CD4-positive, alpha-beta T cell (primary cell): ENCODE data around the gene CNPY2. TPM values are rescaled to one million over a fixed set of nuclear protein-coding genes. Genes with fewer than 3 reads are reported as not detected.

Experiments used
- ATAC-seq: fragments of 200-7000 bp; cut with Tn5 transposase; one replicate; pipeline ENCODE4 v1.10.0; 2022; ENCODE audit warnings: mild to moderate bottlenecking; ENCODE audit not compliant: poor library complexity
- CTCF ChIA-PET: fragments of 350-600 bp; sonication (Branson Sonifier 250); formaldehyde crosslinking; loops from one replicate; lab custom pipeline; 2021; ENCODE audit warnings: antibody characterized with exemption, inconsistent platforms; lab: Charles Lee
- POLR2A ChIA-PET: fragments of 350-600 bp; sonication (Branson Sonifier 250); formaldehyde crosslinking; loops from one replicate; lab custom pipeline; 2021; ENCODE audit warnings: antibody characterized with exemption, inconsistent platforms; lab: Charles Lee
- DNase-seq, 14 experiments: peaks; one replicate each; pipeline ENCODE4 v3.0.0-alpha.2; 2013 to 2020; ENCODE audit warnings: mixed read lengths in 2 of 14
- H3K27ac ChIP-seq, 2 donors: one replicate each; pipeline versions ENCODE4 v1.5.1 to v1.7.0; 2013; ENCODE audit warnings: low read length in 2 of 2, low read depth in 1 of 2, mild to moderate bottlenecking in 1 of 2
- H3K27me3 ChIP-seq, 2 experiments: 1 replicate in 1 of 2; 2 replicates in 1 of 2; pipeline versions ENCODE4 v1.6.1 to v1.7.0; 2013; ENCODE audit warnings: low read length in 2 of 2, control low read depth in 1 of 2, mild to moderate bottlenecking in 1 of 2, moderate library complexity in 1 of 2; ENCODE audit not compliant: insufficient read depth in 2 of 2, control insufficient read depth in 1 of 2
- H3K36me3 ChIP-seq: one replicate; pipeline ENCODE4 v1.6.1; 2013; ENCODE audit warnings: low read length, control low read depth; ENCODE audit not compliant: insufficient read depth
- H3K4me1 ChIP-seq: one replicate; pipeline ENCODE4 v1.6.1; 2013; ENCODE audit warnings: low read length, control low read depth; ENCODE audit not compliant: insufficient read depth
- H3K4me3 ChIP-seq: one replicate; pipeline ENCODE4 v1.5.1; 2013; ENCODE audit warnings: mild to moderate bottlenecking, low read length, moderate library complexity
- H3K9me3 ChIP-seq, 2 experiments: 1 replicate in 1 of 2; 2 replicates in 1 of 2; pipeline versions ENCODE4 v1.6.1 to v1.7.0; 2013; ENCODE audit warnings: low read length in 2 of 2, mild to moderate bottlenecking in 2 of 2, control low read depth in 1 of 2, moderate library complexity in 1 of 2; ENCODE audit not compliant: control insufficient read depth in 1 of 2, insufficient read depth in 1 of 2
- H3K27ac Mint-ChIP-seq: one replicate; pipeline ENCODE4 v1.8.0; 2020; ENCODE audit warnings: mixed read lengths
- H3K27me3 Mint-ChIP-seq: one replicate; pipeline ENCODE4 v1.8.0; 2021; ENCODE audit warnings: mixed read lengths
- H3K36me3 Mint-ChIP-seq: one replicate; pipeline ENCODE4 v1.8.0; 2021; ENCODE audit warnings: low read depth, mixed read lengths
- H3K4me1 Mint-ChIP-seq: one replicate; pipeline ENCODE4 v1.8.0; 2021; ENCODE audit warnings: low read depth, mixed read lengths
- H3K4me3 Mint-ChIP-seq: one replicate; pipeline ENCODE4 v1.8.0; 2020; ENCODE audit warnings: mild to moderate bottlenecking, mixed read lengths
- H3K9me3 Mint-ChIP-seq: one replicate; pipeline ENCODE4 v1.8.0; 2020; ENCODE audit warnings: mixed read lengths
- intact Hi-C, 2 experiments: fragments of 100-400 bp; cut with DNase I in 1 of 2; cut with micrococcal nuclease in 1 of 2; formaldehyde crosslinking; loops; one replicate each; pipeline versions ENCODE4 v1.15.1 to v1.9.0; 2023 to 2025; cut with DNase I, micrococcal nuclease
- total RNA-seq, 174 experiments: library from RNA in 2 of 174; stranded (reverse) in 2 of 174; gene quantifications; one replicate each; pipeline ENCODE4 v1.2.3 and lab custom pipeline; 2021 to 2026
- TF ChIP-seq, protein P1 (sequence below): fragments of 200-600 bp; IDR thresholded peaks from one replicate; pipeline ENCODE4 v1.8.0; 2022; ENCODE audit warnings: antibody characterized with exemption, mild to moderate bottlenecking

CNPY2 gene
- total RNA-seq, 2 experiments from 2014 or later: 30.5 to 33.4 TPM

DNA sequence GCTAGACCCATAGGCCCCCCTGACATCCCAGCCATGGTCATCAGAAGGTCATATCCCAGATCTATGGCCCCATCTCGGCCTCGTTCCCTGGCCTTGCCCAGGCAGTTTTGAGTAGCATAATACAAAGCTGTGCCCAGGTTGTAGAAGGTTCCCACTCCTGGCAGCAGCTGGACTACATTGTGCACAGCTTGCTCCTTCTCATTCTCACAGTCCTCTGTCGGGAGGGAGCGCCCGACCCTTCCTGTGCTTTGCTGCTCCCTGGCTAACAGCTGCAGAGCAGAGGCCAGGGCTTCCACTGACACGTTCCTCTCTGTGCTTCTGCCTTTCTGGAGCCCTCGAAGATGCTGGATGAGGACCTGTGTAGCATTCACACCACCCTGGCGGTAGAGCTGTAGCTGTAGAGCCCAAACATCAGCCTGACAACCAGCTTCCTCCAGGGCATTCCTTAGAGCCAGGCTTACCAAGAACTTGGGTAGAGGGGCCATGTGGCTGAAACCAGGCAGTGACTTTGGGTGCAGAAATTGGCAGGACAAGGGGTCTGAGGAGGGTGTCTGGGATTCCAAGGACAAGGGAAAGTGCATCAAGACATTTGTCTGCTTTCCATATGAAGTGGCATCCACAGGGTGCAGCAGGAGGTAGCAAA is 45.8 kb upstream of the CNPY2 start:
- Histone ChIP-seq H3K4me1 (peaks cover 27% of the 10 kb centered on the region), H3K9me3 (no peaks in the 10 kb centered on the region), H3K27me3 (no peaks in the 10 kb centered on the region), H3K27ac (no peak overlapping the region), H3K4me3 (no peak overlapping the region), H3K36me3 (no peaks in the 10 kb centered on the region)
- Mint-ChIP-seq H3K27me3 (no peaks in the 10 kb centered on the region), H3K4me3 (peak overlapping the region; percentile 99), H3K4me1 (peaks cover 33% of the 10 kb centered on the region), H3K36me3 (peaks cover 27% of the 10 kb centered on the region), H3K9me3 (no peaks in the 10 kb centered on the region), H3K27ac (peak overlapping the region; percentile 93)
- TF ChIP-seq, protein P1, sequence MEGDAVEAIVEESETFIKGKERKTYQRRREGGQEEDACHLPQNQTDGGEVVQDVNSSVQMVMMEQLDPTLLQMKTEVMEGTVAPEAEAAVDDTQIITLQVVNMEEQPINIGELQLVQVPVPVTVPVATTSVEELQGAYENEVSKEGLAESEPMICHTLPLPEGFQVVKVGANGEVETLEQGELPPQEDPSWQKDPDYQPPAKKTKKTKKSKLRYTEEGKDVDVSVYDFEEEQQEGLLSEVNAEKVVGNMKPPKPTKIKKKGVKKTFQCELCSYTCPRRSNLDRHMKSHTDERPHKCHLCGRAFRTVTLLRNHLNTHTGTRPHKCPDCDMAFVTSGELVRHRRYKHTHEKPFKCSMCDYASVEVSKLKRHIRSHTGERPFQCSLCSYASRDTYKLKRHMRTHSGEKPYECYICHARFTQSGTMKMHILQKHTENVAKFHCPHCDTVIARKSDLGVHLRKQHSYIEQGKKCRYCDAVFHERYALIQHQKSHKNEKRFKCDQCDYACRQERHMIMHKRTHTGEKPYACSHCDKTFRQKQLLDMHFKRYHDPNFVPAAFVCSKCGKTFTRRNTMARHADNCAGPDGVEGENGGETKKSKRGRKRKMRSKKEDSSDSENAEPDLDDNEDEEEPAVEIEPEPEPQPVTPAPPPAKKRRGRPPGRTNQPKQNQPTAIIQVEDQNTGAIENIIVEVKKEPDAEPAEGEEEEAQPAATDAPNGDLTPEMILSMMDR: no peak
- ChIA-PET CTCF (no interaction called here), POLR2A (interaction anchor here (1.7 to 5.1 kb wide), 6 partner anchors 23 to 388 kb away, joined by 8 to 150 read pairs (median 19); partner anchors contain the start of genes COQ10A, IL23A, PAN2 and RAB5B)
- intact Hi-C loops: loop anchor here (5.0 kb wide), 3 partner anchors 44 to 276 kb away; partner anchors contain the start of gene CNPY2 (in 1 of the 2)
- DNase-seq (no peak), ATAC-seq (no peak)

DNA sequence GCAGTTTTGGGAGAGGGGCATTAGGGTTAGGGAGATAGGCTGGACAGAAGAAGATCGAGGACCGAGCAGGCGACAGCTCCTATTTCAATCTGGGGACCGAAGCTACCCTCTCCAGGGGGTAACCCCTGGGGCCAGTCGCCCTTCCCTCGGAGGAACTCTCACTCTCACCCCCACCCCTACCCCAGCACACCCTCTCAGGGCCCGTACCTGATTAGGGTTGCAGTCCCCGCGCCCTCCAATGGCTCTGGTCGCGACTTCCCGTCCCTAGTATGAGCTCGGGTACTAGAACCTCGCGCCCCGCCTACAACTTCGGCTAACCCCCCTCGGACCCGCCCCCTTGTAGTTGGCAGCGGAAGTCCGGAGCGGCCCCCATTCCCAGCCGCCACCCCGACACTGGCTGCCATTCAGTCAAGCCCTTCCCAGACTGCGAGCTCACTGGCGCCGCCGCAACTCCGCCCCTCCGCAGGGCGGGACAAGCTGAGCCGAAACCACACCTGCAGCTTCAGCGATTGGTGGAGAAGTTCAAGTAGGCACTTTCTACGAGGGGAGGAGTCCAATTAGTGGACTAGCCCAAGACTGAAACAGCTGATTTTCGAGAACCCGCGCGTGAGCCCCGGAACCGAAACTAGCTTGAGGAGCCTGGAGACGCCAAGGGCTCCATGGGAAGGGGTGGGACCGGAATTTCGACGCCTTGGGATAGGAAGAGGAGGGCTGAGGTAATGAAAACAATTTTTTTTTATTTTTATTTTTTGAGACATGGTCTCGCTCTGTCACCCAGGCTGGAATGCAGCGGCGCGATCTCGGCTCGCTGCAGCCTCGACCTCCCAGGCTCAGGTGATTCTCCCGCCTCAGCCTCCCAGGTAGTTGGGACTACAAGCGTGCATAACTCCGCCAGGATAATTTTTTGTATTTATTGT is 44.3 kb upstream of the CNPY2 start, which contains the start of gene STAT2:
Gene STAT2 (minus strand): TSS at position 257 of the 917 bp plus-strand sequence. CDS start 3,536 bp downstream, outside the sequence.
- H3K4me3 ChIP-seq: peak within 1 kb of the TSS; percentile 90
- H3K4me1 ChIP-seq: peaks cover 27% of the 10 kb centered on the region
- H3K27ac ChIP-seq: peak within 1 kb of the TSS; percentile 54 to 79
- peaks cover 33% of the 10 kb centered on the region for H3K4me1 Mint-ChIP-seq
- peaks cover 13% of the 10 kb centered on the region for H3K36me3 ChIP-seq
- ATAC-seq (peak; percentile 94), DNase-seq (peak; percentile 97 to 100 (median 99))
- ChIA-PET POLR2A (interaction anchor here (0.6 to 5.1 kb wide), 43 partner anchors 9 to 1120 kb away, joined by 3 to 150 read pairs (median 6); partner anchors contain the start of genes ARHGAP9, ATP5F1B, CNPY2 and COQ10A), CTCF (interaction anchor here (0.6 to 2.9 kb wide), 10 partner anchors 13 to 234 kb away, joined by 3 to 17 read pairs (median 4); partner anchors contain the start of genes CNPY2, IL23A and PAN2)
- peak within 1 kb of the TSS; percentile 93 for H3K27ac Mint-ChIP-seq
- H3K27me3 Mint-ChIP-seq: no peaks in the 10 kb centered on the region
- no peaks in the 10 kb centered on the region for H3K27me3 ChIP-seq
- no peaks in the 10 kb centered on the region for H3K9me3 Mint-ChIP-seq
- peak within 1 kb of the TSS; percentile 99 for H3K4me3 Mint-ChIP-seq
- intact Hi-C loops: loop anchor here (1.0 to 5.0 kb wide), 8 partner anchors 21 to 277 kb away; partner anchors contain the start of genes CNPY2 (in 1 of the 2), CS (in 1 of the 2) and IL23A (in 1 of the 2)
- H3K36me3 Mint-ChIP-seq: peaks cover 40% of the 10 kb centered on the region
- H3K9me3 ChIP-seq: no peaks in the 10 kb centered on the region
- TF ChIP-seq, protein P1: no peak
